ENCODE measurements around the gene NCAPH2.

The NCAPH2 gene

DNA sequence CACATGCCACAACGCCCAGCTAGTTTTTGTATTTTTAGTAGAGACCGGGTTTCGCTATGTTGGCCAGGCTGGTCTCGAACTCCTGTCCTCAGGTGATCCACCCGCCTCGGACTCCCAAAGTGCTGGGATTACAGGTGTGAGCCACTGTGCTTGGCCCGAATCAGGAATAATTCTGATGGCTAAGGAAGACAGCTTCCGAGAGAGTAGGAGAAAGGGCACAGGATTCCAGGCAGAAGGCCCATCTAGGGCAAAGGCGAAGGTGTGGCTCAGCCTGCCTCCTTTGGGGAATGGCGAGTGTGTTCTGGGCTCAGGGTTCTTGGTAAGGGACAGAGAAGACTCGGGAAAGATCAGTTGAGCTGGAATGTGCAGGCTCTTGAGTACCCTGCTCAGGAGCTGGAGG, 56.3 kb downstream of the NCAPH2 start:
- no peaks in the 10 kb centered on the region for H3K27me3 ChIP-seq (replicated peaks)
- no peaks in the 10 kb centered on the region for H3K36me3 ChIP-seq (replicated peaks)
- no peak for DNase-seq
- no peak for TF ChIP-seq CTCF (IDR thresholded peaks at IDR 0.05; ENCODE audit: low read depth, low read length, missing control alignments)
- in situ Hi-C loops (cut with HindIII; ENCODE audit: low pct_ligation_motif_present, low sequenced_read_pairs): no loop called here
- no peak overlapping the region for H3K27ac ChIP-seq
- no peak overlapping the region for H3K4me3 ChIP-seq (ENCODE audit: low read depth, low read length)

DNA sequence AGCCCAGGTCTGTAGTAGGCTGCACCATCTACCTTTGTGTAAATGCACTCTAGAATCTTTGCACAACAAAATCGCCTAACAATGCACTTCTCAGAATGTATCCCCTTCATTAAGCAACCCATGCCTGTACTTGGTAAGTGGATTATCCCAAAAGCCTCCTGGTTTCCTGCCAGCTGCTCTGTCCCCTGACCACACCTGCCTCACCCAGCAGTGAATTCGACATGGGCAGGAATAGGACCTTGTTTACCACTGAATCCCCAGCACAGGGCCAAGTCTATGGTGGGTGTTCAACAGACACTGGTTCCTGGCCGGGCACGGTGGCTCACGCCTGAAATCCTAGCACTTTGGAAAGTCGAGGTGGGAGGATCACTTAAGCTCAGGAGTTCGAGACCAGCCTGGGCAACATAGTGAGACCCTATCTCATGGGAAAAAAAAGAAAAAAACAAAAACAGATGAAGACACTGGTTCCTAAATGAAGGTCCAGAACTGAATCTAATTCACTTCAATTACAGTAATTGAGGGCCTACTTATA, 59.8 kb downstream of the NCAPH2 start:
- no peak for TF ChIP-seq CTCF (IDR thresholded peaks at IDR 0.05; ENCODE audit: low read depth, low read length, missing control alignments)
- no peaks in the 10 kb centered on the region for H3K36me3 ChIP-seq (replicated peaks)
- no peak overlapping the region for H3K4me3 ChIP-seq (ENCODE audit: low read depth, low read length)
- in situ Hi-C loops (cut with HindIII; ENCODE audit: low pct_ligation_motif_present, low sequenced_read_pairs): no loop called here
- H3K27ac ChIP-seq: no peak overlapping the region
- DNase-seq: no peak
- H3K27me3 ChIP-seq (replicated peaks): no peaks in the 10 kb centered on the region

GRCh38 chr22:50568626-50569025, 60.6 kb downstream of the NCAPH2 start:
- H3K4me3 ChIP-seq (ENCODE audit: low read depth, low read length): no peak overlapping the region
- no peak overlapping the region for H3K27ac ChIP-seq
- TF ChIP-seq CTCF (IDR thresholded peaks at IDR 0.05; ENCODE audit: low read depth, low read length, missing control alignments): no peak
- no peak for DNase-seq
- no peaks in the 10 kb centered on the region for H3K36me3 ChIP-seq (replicated peaks)
- no peaks in the 10 kb centered on the region for H3K27me3 ChIP-seq (replicated peaks)
- in situ Hi-C loops (cut with HindIII; ENCODE audit: low pct_ligation_motif_present, low sequenced_read_pairs): no loop called here

- in situ Hi-C loops (cut with HindIII; ENCODE audit: low pct_ligation_motif_present, low sequenced_read_pairs): no loop called here
- H3K27me3 ChIP-seq (replicated peaks): no peaks in the 10 kb centered on the region
- TF ChIP-seq CTCF (IDR thresholded peaks at IDR 0.05; ENCODE audit: low read depth, low read length, missing control alignments): no peak
- no peak overlapping the region for H3K27ac ChIP-seq
- DNase-seq: no peak
- H3K4me3 ChIP-seq (ENCODE audit: low read depth, low read length): no peak overlapping the region
- no peaks in the 10 kb centered on the region for H3K36me3 ChIP-seq (replicated peaks)
Measured at GRCh38 chr22:50569041-50569459, 61.0 kb downstream of the NCAPH2 start.

DNA sequence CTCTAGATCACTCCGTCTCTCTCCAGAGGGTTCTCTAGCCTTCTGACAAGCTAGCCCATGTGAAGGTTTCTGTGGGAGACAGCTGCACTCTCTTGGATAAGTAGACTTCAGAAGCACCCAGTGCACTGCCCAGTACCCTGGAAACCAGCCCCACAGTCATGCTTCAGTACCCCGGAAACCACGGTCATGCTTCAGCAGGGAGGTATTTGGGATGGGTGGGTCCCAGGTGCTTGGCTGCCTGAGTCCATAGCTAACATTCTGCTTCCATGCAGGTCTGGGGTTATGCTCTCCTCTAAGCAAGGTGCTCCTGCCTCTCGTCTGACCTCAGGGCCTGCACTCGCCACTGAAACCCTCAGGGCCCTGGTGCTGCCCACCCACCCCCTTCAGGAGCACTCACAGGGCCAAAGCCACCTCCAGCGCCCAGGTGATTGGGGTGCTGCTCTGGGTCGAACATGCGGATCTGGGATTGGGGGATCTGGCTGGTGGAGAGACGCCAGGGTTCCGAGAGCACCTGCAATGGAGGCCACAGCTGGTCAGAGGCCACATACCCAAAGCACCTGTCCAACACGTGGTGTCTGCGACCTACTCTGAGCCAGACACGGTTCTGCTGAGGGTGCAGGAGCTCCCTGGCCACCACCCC, 62.0 kb downstream of the NCAPH2 start:
- no peak for TF ChIP-seq CTCF (IDR thresholded peaks at IDR 0.05; ENCODE audit: low read depth, low read length, missing control alignments)
- DNase-seq: no peak
- in situ Hi-C loops (cut with HindIII; ENCODE audit: low pct_ligation_motif_present, low sequenced_read_pairs): no loop called here
- H3K27ac ChIP-seq: no peak overlapping the region
- H3K4me3 ChIP-seq (ENCODE audit: low read depth, low read length): no peak overlapping the region
- H3K27me3 ChIP-seq (replicated peaks): no peaks in the 10 kb centered on the region
- H3K36me3 ChIP-seq (replicated peaks): no peaks in the 10 kb centered on the region

DNA sequence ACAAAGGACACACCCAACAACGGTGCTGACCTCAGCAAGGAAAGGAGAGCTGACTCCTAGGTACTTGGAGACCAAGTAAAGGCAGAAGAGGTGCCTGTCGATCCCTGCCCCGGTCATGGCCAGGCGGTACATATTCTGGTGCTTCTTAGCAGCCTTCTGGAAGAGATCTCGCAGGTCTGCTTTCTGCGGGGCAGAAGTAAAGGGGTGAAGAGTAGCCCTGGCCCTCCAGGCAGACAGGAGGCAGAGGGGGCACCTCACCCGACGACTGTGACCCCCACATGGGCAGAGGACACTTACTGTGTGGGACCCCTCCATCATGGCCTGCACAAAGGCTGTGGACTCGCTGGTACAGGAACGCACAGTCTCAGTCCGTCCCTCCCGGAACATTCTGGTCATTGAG, 62.8 kb downstream of the NCAPH2 start:
- H3K27ac ChIP-seq: no peak overlapping the region
- H3K4me3 ChIP-seq (ENCODE audit: low read depth, low read length): no peak overlapping the region
- no peak for TF ChIP-seq CTCF (IDR thresholded peaks at IDR 0.05; ENCODE audit: low read depth, low read length, missing control alignments)
- in situ Hi-C loops (cut with HindIII; ENCODE audit: low pct_ligation_motif_present, low sequenced_read_pairs): no loop called here
- no peaks in the 10 kb centered on the region for H3K27me3 ChIP-seq (replicated peaks)
- no peaks in the 10 kb centered on the region for H3K36me3 ChIP-seq (replicated peaks)
- no peak for DNase-seq
